Vagina (tissue), 2 donors: Measurements from ENCODE around the gene SPRR2B. TPM values are rescaled to one million over a fixed set of nuclear protein-coding genes. Genes with fewer than 3 reads are reported as not detected.

ENCODE experiments used
- DNase-seq, 2 donors: peaks; one replicate each; pipeline ENCODE4 v3.0.0-alpha.2; 2017; ENCODE audit errors: extremely low spot score in 2 of 2
- H3K27ac ChIP-seq: fragments of 200-600 bp; sonication (generic); one replicate; pipeline ENCODE4 v1.5.1; 2019
- H3K27me3 ChIP-seq: fragments of 200-600 bp; sonication (generic); one replicate; pipeline ENCODE4 v1.5.1; 2019
- H3K36me3 ChIP-seq, 2 donors: fragments of 200-600 bp; sonication (generic); one replicate each; pipeline ENCODE4 v1.5.1; 2017 to 2019
- H3K4me1 ChIP-seq: fragments of 200-600 bp; sonication (generic); one replicate; pipeline ENCODE4 v1.5.1; 2019
- H3K4me3 ChIP-seq, 2 donors: fragments of 200-600 bp; sonication (generic); 1 replicate in 1 of 2; 2 replicates in 1 of 2; pipeline ENCODE4 v1.5.1; 2016 to 2019
- H3K9me3 ChIP-seq: fragments of 200-600 bp; sonication (generic); one replicate; pipeline ENCODE4 v1.5.1; 2019
- POLR2A ChIP-seq, 2 donors: fragments of 450-650 bp; IDR thresholded peaks; one replicate each; pipeline ENCODE4 v1.6.1; 2017; ENCODE audit warnings: antibody characterized with exemption in 2 of 2, mild to moderate bottlenecking in 2 of 2, moderate library complexity in 2 of 2
- POLR2AphosphoS5 ChIP-seq, 2 donors: sonication (generic); formaldehyde crosslinking; IDR thresholded peaks; one replicate each; pipeline ENCODE4 v1.9.0; 2017; ENCODE audit warnings: antibody characterized with exemption in 2 of 2, mild to moderate bottlenecking in 2 of 2, low read depth in 1 of 2; ENCODE audit not compliant: insufficient read depth in 1 of 2
- intact Hi-C: fragments of 100-400 bp; cut with DNase I; formaldehyde crosslinking; loops from one replicate; pipeline ENCODE4 v1.15.1; 2023
- total RNA-seq: library from RNA; depleted of rRNA; stranded (reverse); fragments of >200 nt; gene quantifications from one replicate; pipeline ENCODE4 v1.2.3, GENCODE V29; 2016
- TF ChIP-seq, protein P1 (sequence below), 3 experiments: fragments of 450-650 bp in 2 of 3; fragments of 200-600 bp in 1 of 3; sonication (generic) in 1 of 3; IDR thresholded peaks; one replicate each; pipeline ENCODE4 v1.5.1; 2017 to 2019; ENCODE audit warnings: antibody characterized with exemption in 3 of 3, mild to moderate bottlenecking in 2 of 3, moderate library complexity in 2 of 3

The SPRR2B gene
- total RNA-seq, 1 donor from 2014 or later, result not detected

DNA sequence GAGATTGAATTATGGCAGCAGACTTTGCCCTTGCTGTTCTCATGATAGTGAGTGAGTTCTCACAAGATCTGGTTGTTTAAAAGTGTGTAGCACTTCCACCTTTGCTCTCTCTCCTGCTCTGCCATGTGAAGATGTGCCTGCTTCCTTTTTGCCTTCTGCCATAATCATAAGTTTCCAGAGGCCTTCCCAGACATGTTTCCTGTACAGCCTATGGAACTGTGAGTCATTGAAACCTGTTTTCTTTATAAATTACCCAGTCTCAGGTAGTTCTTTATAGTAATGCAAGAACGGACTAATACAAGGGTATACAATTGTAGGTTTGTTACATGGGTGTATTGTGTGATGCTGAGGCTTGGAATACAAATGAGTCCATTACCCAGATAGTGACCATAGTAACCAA lies 36.2 kb downstream of the SPRR2B start:
- H3K36me3 ChIP-seq, result no peaks in the 10 kb centered on the region
- intact Hi-C loops, result no loop called here
- no peak overlapping the region for H3K27ac ChIP-seq
- no peak for TF ChIP-seq POLR2AphosphoS5 (IDR thresholded peaks at IDR 0.05; ENCODE audit: insufficient read depth in 1 of 2, low read depth in 1 of 2)
- TF ChIP-seq, protein P1, sequence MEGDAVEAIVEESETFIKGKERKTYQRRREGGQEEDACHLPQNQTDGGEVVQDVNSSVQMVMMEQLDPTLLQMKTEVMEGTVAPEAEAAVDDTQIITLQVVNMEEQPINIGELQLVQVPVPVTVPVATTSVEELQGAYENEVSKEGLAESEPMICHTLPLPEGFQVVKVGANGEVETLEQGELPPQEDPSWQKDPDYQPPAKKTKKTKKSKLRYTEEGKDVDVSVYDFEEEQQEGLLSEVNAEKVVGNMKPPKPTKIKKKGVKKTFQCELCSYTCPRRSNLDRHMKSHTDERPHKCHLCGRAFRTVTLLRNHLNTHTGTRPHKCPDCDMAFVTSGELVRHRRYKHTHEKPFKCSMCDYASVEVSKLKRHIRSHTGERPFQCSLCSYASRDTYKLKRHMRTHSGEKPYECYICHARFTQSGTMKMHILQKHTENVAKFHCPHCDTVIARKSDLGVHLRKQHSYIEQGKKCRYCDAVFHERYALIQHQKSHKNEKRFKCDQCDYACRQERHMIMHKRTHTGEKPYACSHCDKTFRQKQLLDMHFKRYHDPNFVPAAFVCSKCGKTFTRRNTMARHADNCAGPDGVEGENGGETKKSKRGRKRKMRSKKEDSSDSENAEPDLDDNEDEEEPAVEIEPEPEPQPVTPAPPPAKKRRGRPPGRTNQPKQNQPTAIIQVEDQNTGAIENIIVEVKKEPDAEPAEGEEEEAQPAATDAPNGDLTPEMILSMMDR (IDR thresholded peaks at IDR 0.05), result no peak
- TF ChIP-seq POLR2A (IDR thresholded peaks at IDR 0.05), result no peak
- no peaks in the 10 kb centered on the region for H3K4me1 ChIP-seq
- no peak overlapping the region for H3K4me3 ChIP-seq
- H3K9me3 ChIP-seq, result no peaks in the 10 kb centered on the region
- no peaks in the 10 kb centered on the region for H3K27me3 ChIP-seq
- DNase-seq, result no peak

DNA sequence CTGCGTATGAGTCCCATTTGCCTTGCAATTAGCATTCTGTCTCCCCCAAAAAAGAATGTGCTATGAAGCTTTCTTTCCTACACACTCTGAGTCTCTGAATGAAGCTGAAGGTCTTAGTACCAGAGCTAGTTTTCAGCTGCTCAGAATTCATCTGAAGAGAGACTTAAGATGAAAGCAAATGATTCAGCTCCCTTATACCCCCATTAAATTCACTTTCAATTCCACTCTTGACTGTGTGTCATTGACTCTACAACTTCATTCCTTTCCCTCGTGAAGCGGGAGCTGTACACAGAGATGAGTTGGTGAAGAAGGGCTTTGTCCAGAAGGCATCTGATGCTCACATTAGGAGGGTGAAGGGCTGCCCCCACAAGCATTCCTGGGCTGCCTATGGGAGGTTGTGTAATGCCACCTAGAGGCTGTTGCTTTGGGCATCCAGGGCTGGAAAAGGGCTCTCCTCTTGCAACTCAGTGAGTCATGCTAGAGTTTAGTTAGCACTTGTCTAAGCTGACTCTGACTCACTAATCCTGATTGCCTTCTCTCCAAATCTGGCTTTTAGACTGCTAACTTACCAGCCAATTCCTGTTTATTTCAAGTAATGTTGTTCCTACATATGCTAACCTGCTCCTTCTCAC lies 38.6 kb downstream of the SPRR2B start:
- H3K27ac ChIP-seq, result no peak overlapping the region

GRCh38 chr1:153032073-153032472 lies 39.3 kb downstream of the SPRR2B start:
- Histone ChIP-seq H3K4me3 (peak overlapping the region in 1 of 2 donors; percentile 24), H3K4me1 (no peaks in the 10 kb centered on the region), H3K36me3 (no peaks in the 10 kb centered on the region), H3K27me3 (no peaks in the 10 kb centered on the region), H3K9me3 (no peaks in the 10 kb centered on the region), H3K27ac (no peak overlapping the region)
- intact Hi-C loops, result no loop called here
- TF ChIP-seq POLR2A (IDR thresholded peaks at IDR 0.05), result no peak
- TF ChIP-seq, protein P1 (IDR thresholded peaks at IDR 0.05), result no peak
- no peak for TF ChIP-seq POLR2AphosphoS5 (IDR thresholded peaks at IDR 0.05; ENCODE audit: insufficient read depth in 1 of 2, low read depth in 1 of 2)
- DNase-seq, result no peak

More for the DNA sequence above, 38.6 kb downstream of the SPRR2B start:
- intact Hi-C loops, result no loop called here
- H3K9me3 ChIP-seq, result no peaks in the 10 kb centered on the region
- no peaks in the 10 kb centered on the region for H3K4me1 ChIP-seq
- TF ChIP-seq POLR2A (IDR thresholded peaks at IDR 0.05) (no peak), POLR2AphosphoS5 (IDR thresholded peaks at IDR 0.05; ENCODE audit: insufficient read depth in 1 of 2, low read depth in 1 of 2) (peak in 1 of 2 donors; percentile 61)
- TF ChIP-seq, protein P1 (IDR thresholded peaks at IDR 0.05), result no peak
- H3K4me3 ChIP-seq, result peak overlapping the region in 1 of 2 donors; percentile 24
- no peaks in the 10 kb centered on the region for H3K27me3 ChIP-seq
- no peaks in the 10 kb centered on the region for H3K36me3 ChIP-seq
- DNase-seq, result no peak

DNA sequence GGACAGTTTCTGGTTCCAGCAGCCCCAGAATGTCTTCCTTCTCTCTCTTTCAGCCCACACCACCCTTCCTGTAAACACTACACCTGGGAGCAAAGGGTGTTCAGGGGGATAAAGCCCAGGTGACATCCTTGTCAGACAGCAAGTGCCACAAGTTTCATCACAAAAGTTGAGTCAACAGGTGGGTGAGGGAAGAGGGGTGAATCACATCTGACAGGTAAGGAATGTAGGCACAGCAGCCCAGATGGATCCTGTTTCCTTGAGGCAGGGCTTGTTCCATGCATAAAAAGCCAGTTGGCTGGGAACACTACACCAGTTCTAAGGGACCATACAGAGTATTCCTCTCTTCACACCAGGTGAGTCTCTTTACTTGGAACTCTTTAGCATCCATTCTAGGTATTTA lies 40.5 kb downstream of the SPRR2B start, which contains the start of gene SPRR1B:
Gene SPRR1B (plus strand): TSS at position 309 of the 400 bp plus-strand sequence. CDS start 1,143 bp downstream, outside the sequence.
- TF ChIP-seq, protein P1 (IDR thresholded peaks at IDR 0.05), result no peak
- peak in 1 of 2 donors; percentile 64 for TF ChIP-seq POLR2AphosphoS5 (IDR thresholded peaks at IDR 0.05; ENCODE audit: insufficient read depth in 1 of 2, low read depth in 1 of 2)
- H3K27me3 ChIP-seq, result no peaks in the 10 kb centered on the region
- H3K9me3 ChIP-seq, result no peaks in the 10 kb centered on the region
- intact Hi-C loops, result no loop called here
- no peaks in the 10 kb centered on the region for H3K36me3 ChIP-seq
- no peaks in the 10 kb centered on the region for H3K4me1 ChIP-seq
- H3K4me3 ChIP-seq, result peak within 1 kb of the TSS in 1 of 2 donors; percentile 24
- DNase-seq, result no peak
- H3K27ac ChIP-seq, result no peak within 1 kb of the TSS

- intact Hi-C loops, result no loop called here
- H3K9me3 ChIP-seq, result no peaks in the 10 kb centered on the region
- DNase-seq, result no peak
- H3K27ac ChIP-seq, result no peak overlapping the region
- TF ChIP-seq POLR2AphosphoS5 (IDR thresholded peaks at IDR 0.05; ENCODE audit: insufficient read depth in 1 of 2, low read depth in 1 of 2), result no peak
- TF ChIP-seq, protein P1 (IDR thresholded peaks at IDR 0.05), result no peak
- no peak for TF ChIP-seq POLR2A (IDR thresholded peaks at IDR 0.05)
- H3K4me3 ChIP-seq, result no peak overlapping the region
- no peaks in the 10 kb centered on the region for H3K4me1 ChIP-seq
- H3K27me3 ChIP-seq, result no peaks in the 10 kb centered on the region
- H3K36me3 ChIP-seq, result no peaks in the 10 kb centered on the region
Observed at GRCh38 chr1:153028766-153029165, 42.6 kb downstream of the SPRR2B start.
